MM.1S (cell line): Measurements from ENCODE around the gene MAEL.

Source experiments
- DNase-seq: peaks from one replicate; pipeline ENCODE4 v3.0.0-alpha.2; 2015
- H2AFZ ChIP-seq: fragments of 300-600 bp; sonication (generic); 2 replicates; pipeline ENCODE4 v1.6.0; 2016; ENCODE audit warnings: antibody characterized with exemption, low read length
- H3F3A ChIP-seq: fragments of 300-600 bp; sonication (generic); 2 replicates; pipeline ENCODE4 v1.6.1; 2016; ENCODE audit warnings: mild to moderate bottlenecking, antibody characterized with exemption, low read length, moderate library complexity, mixed read lengths; ENCODE audit not compliant: insufficient read depth
- H3K27ac ChIP-seq: fragments of 300-600 bp; sonication (generic); 2 replicates; pipeline ENCODE4 v1.5.1; 2016; ENCODE audit warnings: mild to moderate bottlenecking, low read length
- H3K27me3 ChIP-seq: fragments of 300-600 bp; sonication (generic); replicated peaks from 2 replicates; pipeline ENCODE4 v1.6.0; 2016; ENCODE audit warnings: low read length; ENCODE audit not compliant: insufficient read depth
- H3K36me3 ChIP-seq: fragments of 300-600 bp; sonication (generic); replicated peaks from 2 replicates; pipeline ENCODE4 v1.6.1; 2016; ENCODE audit warnings: mild to moderate bottlenecking, low read length, mixed read lengths; ENCODE audit not compliant: insufficient read depth
- H3K4me1 ChIP-seq: fragments of 300-600 bp; sonication (generic); 2 replicates; pipeline ENCODE4 v1.6.1; 2016; ENCODE audit warnings: low read length, mixed read lengths
- H3K4me2 ChIP-seq: fragments of 300-600 bp; sonication (generic); 2 replicates; pipeline ENCODE4 v1.6.0; 2016; ENCODE audit warnings: low read depth, low read length
- H3K4me3 ChIP-seq: fragments of 300-600 bp; sonication (generic); 2 replicates; pipeline ENCODE4 v1.5.1; 2016; ENCODE audit warnings: low read length, mixed read lengths
- H3K79me2 ChIP-seq: fragments of 300-600 bp; sonication (generic); 2 replicates; pipeline ENCODE4 v1.6.1; 2016; ENCODE audit warnings: mixed run types, low read length, mixed read lengths
- H3K9ac ChIP-seq: fragments of 300-600 bp; sonication (generic); 2 replicates; pipeline ENCODE4 v1.6.1; 2016; ENCODE audit warnings: low read length, mixed read lengths
- H3K9me2 ChIP-seq: fragments of 300-600 bp; sonication (generic); replicated peaks from 2 replicates; pipeline ENCODE4 v1.6.1; 2016; ENCODE audit warnings: mild to moderate bottlenecking, low read length, mixed read lengths; ENCODE audit not compliant: insufficient read depth
- H3K9me3 ChIP-seq: fragments of 300-600 bp; sonication (generic); replicated peaks from 2 replicates; pipeline ENCODE4 v1.6.1; 2016; ENCODE audit warnings: mild to moderate bottlenecking, low read length, mixed read lengths; ENCODE audit not compliant: insufficient read depth
- H4K20me1 ChIP-seq: fragments of 300-600 bp; sonication (generic); 2 replicates; pipeline ENCODE4 v1.6.1; 2016; ENCODE audit warnings: mild to moderate bottlenecking, low read length, moderate library complexity, mixed read lengths; ENCODE audit not compliant: insufficient read depth
- EZH2 ChIP-seq: fragments of 300-600 bp; sonication (generic); optimal IDR thresholded peaks from 2 replicates; pipeline ENCODE3; 2017; ENCODE audit warnings: low read depth, mild to moderate bottlenecking, antibody characterized with exemption, low read length, mixed read lengths
- EZH2phosphoT487 ChIP-seq: fragments of 300-600 bp; sonication (generic); IDR thresholded peaks from 2 replicates; pipeline ENCODE4 v1.6.1; 2018; ENCODE audit warnings: antibody characterized with exemption, low read length
- TF ChIP-seq, protein P1 (sequence below): fragments of 300-600 bp; sonication (generic); IDR thresholded peaks from 2 replicates; pipeline ENCODE4 v1.5.1; 2016; ENCODE audit warnings: antibody characterized with exemption, low read length, mixed read lengths

MAEL gene

DNA sequence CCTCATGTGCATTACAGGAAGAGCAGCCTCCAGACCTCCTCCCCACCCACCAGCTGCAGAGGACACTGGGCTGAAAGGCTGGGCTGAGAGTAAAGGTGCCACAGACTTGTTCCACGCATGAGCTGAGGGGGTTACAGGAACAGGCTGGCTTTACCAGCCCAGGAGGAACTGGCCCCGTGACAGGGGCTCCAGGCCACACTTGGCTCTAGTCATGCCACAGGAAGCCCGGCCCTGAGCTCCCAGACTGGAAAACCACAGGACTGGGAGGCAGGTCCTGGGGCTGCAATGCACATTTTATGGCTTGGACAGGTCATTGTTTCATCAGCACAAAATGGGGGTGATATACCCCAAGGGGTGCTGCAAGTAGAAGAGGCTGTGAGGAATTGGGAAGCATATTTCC is 65.5 kb downstream of the MAEL start:
- Histone ChIP-seq H3K27me3 (no peaks in the 10 kb centered on the region), H4K20me1 (no peaks in the 10 kb centered on the region), H3K9ac (no peak overlapping the region), H3K9me2 (no peaks in the 10 kb centered on the region), H3K4me1 (peaks cover 6% of the 10 kb centered on the region; the same call in 1 of the 2 replicates), H3F3A (peaks cover 5% of the 10 kb centered on the region; the same call in 1 of the 2 replicates), H3K79me2 (no peaks in the 10 kb centered on the region), H3K27ac (no peak overlapping the region), H2AFZ (no peak overlapping the region), H3K9me3 (no peaks in the 10 kb centered on the region), H3K4me3 (no peak overlapping the region), H3K36me3 (no peaks in the 10 kb centered on the region), H3K4me2 (no peak overlapping the region)
- TF ChIP-seq, protein P1, sequence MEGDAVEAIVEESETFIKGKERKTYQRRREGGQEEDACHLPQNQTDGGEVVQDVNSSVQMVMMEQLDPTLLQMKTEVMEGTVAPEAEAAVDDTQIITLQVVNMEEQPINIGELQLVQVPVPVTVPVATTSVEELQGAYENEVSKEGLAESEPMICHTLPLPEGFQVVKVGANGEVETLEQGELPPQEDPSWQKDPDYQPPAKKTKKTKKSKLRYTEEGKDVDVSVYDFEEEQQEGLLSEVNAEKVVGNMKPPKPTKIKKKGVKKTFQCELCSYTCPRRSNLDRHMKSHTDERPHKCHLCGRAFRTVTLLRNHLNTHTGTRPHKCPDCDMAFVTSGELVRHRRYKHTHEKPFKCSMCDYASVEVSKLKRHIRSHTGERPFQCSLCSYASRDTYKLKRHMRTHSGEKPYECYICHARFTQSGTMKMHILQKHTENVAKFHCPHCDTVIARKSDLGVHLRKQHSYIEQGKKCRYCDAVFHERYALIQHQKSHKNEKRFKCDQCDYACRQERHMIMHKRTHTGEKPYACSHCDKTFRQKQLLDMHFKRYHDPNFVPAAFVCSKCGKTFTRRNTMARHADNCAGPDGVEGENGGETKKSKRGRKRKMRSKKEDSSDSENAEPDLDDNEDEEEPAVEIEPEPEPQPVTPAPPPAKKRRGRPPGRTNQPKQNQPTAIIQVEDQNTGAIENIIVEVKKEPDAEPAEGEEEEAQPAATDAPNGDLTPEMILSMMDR = no peak
- TF ChIP-seq EZH2phosphoT487 (no peak), EZH2 (no peak)
- DNase-seq = no peak

DNA sequence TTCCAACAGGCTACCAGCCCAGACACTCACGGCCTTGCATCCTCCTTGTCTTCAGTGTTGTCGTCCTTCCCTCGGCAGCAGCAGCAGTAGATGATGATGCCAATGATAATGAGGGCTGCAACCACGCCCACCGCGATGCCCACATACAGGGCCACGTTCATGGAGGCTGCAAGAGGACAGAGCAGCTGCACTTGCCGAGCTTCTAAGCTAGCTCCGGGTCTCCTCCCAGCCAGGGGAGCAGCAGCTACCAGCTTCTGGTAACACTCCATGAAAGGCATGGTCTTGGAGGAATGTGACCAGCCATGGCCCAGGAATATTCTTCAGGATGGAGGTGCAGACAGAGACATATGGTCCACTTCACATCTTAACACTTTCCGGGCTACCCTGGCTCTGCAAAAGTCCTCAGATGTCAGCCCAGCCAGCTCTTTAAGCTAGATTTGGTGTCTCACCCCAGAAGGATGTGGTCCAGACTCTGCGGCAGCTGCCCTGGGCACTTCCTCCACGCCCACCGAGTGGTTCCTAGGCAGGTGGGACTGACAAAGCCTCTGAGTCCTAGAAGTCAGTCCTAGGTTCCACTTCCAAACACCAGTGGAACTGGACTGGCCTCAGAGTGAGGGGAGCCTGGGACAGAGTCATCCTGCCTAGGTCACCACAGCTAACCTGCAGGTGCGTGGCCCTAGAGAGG is 66.0 kb downstream of the MAEL start:
- Histone ChIP-seq H3K9me3 (no peaks in the 10 kb centered on the region), H3K4me1 (peaks cover 6% of the 10 kb centered on the region; the same call in 1 of the 2 replicates), H3K9me2 (no peaks in the 10 kb centered on the region), H3K4me3 (no peak overlapping the region), H3K4me2 (no peak overlapping the region), H2AFZ (no peak overlapping the region), H3K27me3 (no peaks in the 10 kb centered on the region), H3K36me3 (no peaks in the 10 kb centered on the region), H3K79me2 (no peaks in the 10 kb centered on the region), H3K9ac (no peak overlapping the region), H3K27ac (no peak overlapping the region), H3F3A (peaks cover 5% of the 10 kb centered on the region; the same call in 1 of the 2 replicates), H4K20me1 (no peaks in the 10 kb centered on the region)
- no peak for TF ChIP-seq EZH2
- TF ChIP-seq EZH2phosphoT487 = no peak
- TF ChIP-seq, protein P1 = no peak
- no peak for DNase-seq

DNA sequence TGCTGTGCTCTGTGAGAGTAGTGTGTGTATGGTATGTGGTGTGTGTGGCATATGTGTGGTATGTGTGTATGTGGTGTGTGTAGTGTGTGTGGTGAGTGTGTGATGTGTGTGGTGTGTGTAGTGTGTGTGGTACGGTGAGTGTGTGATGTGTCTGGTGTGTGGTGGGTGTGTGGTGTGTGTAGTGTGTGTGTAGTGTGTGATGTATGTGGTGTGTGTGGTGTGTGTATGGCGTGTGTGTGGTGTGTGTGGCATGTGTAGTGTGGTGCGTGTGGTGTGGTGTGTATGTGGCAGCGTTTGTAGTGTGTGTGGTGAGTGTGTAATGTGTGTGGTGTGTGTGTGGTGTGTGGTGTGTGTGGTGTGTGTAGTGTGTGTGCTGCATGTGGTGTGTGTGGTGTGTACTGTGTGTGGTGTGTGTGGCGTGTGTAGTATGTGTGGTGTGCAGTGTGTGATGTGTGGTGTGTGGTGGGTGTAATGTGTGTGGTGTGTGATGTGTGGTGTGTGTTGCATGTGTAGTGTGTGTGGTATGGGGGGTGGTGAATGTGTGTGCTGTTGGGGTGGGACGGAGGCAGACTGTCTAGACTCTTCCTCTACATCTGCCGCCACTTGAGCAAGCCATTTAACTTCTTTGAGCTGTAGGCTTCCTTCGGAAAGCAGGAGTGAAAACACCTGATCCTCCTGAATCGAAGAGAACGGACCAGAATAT is 67.6 kb downstream of the MAEL start:
- no peak for TF ChIP-seq EZH2
- no peaks in the 10 kb centered on the region for H3K27me3 ChIP-seq
- H3K4me1 ChIP-seq = peaks cover 6% of the 10 kb centered on the region; the same call in 1 of the 2 replicates
- no peak overlapping the region for H3K4me3 ChIP-seq
- H3K4me2 ChIP-seq = 0 out of 2 replicates have a peak overlapping the region, but pooled peaks have one; percentile 4
- H3K36me3 ChIP-seq = no peaks in the 10 kb centered on the region
- no peak overlapping the region for H3K9ac ChIP-seq
- H4K20me1 ChIP-seq = no peaks in the 10 kb centered on the region
- H3K79me2 ChIP-seq = no peaks in the 10 kb centered on the region
- H3K9me2 ChIP-seq = no peaks in the 10 kb centered on the region
- H3K9me3 ChIP-seq = no peaks in the 10 kb centered on the region
- no peak overlapping the region for H2AFZ ChIP-seq
- H3K27ac ChIP-seq = no peak overlapping the region
- DNase-seq = no peak
- peaks cover 5% of the 10 kb centered on the region; the same call in 1 of the 2 replicates for H3F3A ChIP-seq
